Activated naive CD4-positive, alpha-beta T cell treated with Interleukin-2 at 50 U/mL for 16 hours (primary cell): ENCODE data around the gene KIF3A.

ENCODE experiments used
- DNase-seq: peaks from one replicate; pipeline ENCODE4 v3.0.0-alpha.2; 2020

KIF3A gene

GRCh38 chr5:132751971-132752580 is 14.7 kb upstream of the KIF3A start:
- no peak for DNase-seq

DNA sequence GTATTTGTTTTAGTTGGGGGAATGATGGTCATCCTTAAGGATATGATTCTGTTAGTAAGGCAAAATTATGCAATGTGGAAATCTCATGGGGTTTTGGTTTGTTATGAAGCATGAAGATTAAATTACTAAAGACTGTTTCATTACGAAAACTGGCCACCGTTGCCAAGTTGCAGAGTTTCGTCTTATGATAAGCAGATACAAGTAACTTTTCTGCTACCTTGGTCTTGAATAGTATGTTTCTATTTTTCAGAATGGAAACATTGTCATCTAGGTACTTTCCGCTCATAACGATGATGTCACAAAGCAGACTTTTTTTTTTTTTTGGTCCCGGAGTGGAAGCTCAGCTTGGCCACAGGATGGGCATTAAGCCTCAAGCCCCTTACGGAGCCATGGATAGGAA is 14.1 kb upstream of the KIF3A start:
- DNase-seq, result peak; percentile 58

DNA sequence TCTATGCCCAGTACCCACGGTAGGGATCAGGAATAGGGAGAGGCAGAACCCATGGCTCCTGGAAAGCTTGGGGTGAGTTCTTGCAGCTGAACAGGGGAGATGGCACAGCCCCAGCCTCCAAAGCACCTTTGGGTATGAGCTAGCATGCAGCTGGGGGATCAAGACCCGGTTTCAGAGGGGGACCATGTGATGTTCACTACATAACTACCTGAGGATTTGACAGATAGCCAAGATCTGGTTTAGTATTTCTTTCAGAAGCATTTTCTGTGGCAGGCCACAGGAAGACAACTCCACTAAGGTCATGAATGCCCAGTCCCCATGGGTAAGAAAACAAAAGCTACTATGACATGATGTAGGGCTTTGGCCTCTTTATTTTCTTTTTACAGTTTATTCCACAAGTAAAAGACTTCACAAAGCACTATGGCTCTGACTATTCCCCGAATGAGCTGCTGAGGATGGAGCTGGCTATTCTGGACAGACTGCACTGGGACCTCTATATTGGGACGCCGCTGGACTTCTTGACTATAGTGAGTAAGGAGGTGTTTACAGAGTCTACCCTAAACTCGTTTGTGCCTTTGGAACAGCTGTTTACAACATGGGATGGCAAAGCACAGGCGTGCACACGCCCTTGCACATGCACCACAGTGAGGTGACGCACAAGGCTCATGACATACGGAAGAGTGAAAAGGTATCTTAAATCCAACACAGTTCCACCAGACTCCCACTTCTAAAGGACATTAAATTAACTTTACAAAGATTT is 13.3 kb upstream of the KIF3A start:
- no peak for DNase-seq

GRCh38 chr5:132749506-132749905 is 12.2 kb upstream of the KIF3A start:
- DNase-seq, result no peak

DNA sequence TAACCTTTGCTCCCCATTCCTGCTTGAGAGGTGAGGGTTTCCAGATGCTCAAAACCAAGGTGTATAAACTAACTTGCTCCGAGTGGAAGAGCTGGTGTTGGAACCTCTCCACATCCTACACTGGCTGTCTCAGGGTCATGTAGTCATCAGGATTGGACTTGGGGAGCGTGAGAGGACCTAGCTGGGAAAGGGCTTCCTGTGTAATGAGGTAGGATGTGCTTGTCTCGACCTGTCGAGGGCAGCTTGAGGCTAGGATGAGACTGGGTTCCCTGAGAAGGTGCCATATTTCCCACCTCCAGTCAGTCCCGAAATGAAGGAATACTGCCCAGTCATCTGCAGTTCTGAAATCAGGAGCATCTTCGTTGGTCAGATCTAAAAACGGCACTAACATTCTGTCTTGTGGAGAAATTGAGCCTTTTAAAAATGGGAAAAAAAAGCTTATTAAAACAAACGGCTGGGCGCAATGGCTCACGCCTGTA is 11.2 kb upstream of the KIF3A start:
- no peak for DNase-seq

GRCh38 chr5:132747616-132748440 is 10.5 kb upstream of the KIF3A start:
- DNase-seq, result peak; percentile 62

DNA sequence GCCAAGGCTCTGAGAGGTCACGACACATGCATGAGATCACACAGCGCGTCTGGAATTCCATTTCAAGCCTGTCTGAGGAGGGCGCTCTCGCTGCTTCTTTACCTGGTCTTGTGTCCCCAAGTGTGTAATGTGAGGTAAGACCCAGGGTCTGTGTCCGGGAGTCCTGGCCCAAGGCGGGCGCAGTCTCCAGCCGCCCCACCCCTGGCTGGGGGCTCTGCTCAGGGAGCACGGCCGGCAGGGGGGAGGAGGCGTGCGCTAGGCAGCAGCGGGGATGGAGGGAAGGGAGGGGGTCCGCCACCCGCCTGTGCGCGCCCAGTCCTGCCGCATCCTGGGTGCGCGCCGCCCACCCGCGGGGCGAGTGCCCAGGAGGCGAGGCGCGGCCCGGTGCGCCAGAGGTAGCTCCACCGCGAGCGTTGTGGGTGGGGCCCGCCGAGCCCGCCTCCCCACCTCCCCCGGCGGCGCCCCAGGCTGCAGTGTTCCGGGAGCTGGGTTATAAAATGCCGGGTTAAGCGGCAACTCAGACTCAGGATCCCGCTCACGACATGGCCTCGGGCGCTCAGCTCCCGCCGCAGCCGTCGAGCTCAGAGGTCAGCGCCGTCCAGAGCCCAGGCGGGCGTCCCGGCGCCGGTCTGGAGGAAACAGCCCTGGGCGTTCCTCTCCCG is 9.7 kb upstream of the KIF3A start, which contains the start of gene CCNI2:
Gene CCNI2, plus strand, starts transcription at position 473 of the 662 bp plus-strand sequence. Its CDS starts 70 bp downstream, at position 543.
- peak; percentile 75 for DNase-seq

DNA sequence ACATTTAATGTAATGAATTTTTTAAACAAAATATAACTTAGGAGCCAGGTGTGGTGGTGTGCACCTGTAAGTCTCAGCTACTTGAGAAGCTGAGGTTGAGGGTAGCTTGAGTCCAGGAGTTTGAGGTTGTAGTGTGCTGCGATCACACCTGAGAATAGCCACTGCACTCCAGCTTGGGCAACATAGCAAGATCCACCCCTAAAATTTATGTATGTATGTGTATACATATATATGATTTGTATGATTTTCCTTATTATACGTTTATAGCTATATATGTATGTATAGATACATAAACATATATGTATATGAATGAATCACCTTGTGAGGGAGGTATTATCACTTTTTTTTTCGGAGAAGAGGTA is 9.2 kb upstream of the KIF3A start:
- no peak for DNase-seq

GRCh38 chr5:132744659-132745058 is 7.3 kb upstream of the KIF3A start:
- DNase-seq, result no peak

- DNase-seq, result no peak
Observed at GRCh38 chr5:132742626-132743025, 5.3 kb upstream of the KIF3A start.

GRCh38 chr5:132742158-132742557 is 4.8 kb upstream of the KIF3A start:
- DNase-seq, result no peak

GRCh38 chr5:132739232-132739631 is 1.9 kb upstream of the KIF3A start:
- DNase-seq, result no peak

DNA sequence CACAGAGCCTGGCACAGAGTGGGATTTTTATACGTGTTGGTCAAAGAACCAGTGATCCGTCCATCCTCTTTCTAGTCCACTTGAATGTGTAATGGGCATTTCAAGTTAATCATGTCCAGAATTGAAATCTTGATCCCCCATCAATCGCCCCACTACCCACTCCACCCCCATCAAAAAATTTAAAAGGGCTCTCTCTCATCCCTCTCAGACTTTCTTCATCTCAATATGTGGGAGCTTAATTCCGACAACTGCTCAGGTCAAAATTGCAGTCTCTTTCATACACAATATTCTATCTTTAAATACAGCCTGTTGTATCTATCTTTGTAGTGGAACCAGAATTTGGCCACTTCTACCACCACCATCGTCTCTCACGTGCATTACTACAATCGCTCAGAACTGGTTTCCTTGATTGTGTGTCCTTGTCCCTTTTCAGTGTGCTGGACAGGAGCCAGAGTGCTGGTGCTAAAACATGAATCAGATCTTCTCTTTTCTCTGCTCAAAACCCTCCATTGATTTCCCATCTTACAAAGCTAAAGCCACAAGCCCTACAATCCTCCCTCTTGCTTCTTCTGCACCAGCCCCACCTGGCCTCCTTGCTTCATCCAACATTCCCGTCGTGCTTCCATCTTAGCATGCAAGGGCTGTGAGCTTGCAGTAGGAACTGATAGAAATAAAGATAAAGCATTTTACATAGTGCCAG is 786 bp upstream of the KIF3A start:
- no peak for DNase-seq

DNA sequence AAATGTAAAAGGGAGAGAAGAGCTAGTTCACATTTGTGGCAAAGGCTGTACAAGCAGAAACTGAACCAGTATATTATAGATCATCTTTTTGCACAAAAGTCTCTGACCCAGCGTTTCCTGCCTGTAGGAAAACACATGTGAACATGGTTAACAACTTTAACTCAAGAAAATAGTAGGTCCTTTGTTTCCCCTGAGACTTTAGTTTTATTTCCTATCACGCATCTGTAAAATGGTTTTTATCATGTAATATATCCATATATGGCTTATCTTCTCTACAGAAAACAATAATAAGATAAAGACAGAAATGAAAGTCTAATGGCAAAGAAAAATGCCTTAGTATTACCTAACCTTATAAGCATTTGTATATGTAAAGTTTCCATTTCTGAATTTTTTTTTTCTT is 2.7 kb downstream of the KIF3A start:
- DNase-seq, result no peak

DNA sequence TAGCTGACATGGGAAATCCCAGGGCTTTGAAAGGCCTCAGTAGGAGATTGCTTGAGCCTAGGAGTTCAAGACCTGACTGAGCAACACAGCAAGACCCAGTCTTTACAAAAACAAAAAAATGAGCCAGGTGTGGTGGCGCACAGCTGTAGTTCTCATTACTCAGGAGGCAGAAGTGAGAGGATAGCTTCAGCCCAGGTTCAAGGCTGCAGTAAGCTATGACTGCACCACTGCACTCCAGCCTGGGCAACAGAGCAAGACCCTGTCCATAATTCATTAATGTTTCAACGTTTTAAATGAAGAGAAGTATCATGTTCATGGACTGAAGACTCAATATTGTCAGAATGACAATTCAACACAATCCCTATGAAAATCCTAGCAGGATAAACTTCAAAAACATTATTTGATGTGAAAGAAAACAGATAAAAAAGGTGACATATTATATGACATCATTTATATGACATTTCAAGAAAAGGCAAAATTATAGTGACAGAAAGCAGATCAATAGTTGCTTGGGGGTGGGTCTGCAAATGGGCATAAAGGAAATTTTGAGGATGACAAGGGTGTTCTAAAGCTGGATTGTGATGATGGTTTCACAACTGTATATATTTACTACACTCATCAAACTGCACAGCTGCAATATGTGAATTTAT is 3.7 kb downstream of the KIF3A start:
- DNase-seq, result no peak

DNA sequence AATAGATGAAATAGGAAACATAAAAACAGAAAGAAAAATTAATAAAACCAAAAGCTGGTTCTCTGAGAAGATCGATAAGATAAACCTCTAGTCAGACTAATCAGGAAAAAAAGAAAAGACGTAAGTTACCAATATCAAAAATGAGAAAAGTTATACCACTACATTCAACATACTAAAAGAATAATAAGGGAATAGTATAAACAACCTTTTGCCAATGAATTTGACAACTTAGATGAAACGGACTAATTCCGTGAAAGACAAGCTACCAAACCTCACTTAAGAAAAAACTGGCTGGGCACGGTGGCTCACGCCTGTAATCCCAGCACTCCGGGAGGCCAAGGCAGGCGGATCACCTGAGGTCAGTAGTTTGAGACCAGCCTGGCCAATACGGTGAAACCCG is 7.5 kb downstream of the KIF3A start:
- DNase-seq, result no peak

DNA sequence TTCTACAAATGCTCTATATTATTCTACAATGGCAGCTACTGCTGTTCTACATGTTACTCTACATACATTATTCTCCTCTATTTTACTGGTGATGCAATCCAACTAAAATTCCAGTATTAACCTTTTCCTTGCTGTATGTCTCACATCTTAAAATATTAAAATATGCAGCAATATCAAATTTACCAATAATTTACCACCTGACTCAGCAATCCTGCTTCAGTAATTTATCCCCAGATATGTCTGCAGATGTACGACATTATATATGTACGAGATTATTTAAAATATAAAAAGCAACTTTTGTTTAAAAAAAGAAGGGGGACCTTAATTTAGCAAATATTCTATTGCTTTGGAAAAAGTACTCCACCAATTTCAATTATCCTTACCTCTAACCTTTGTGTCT is 11.6 kb downstream of the KIF3A start:
- no peak for DNase-seq

DNA sequence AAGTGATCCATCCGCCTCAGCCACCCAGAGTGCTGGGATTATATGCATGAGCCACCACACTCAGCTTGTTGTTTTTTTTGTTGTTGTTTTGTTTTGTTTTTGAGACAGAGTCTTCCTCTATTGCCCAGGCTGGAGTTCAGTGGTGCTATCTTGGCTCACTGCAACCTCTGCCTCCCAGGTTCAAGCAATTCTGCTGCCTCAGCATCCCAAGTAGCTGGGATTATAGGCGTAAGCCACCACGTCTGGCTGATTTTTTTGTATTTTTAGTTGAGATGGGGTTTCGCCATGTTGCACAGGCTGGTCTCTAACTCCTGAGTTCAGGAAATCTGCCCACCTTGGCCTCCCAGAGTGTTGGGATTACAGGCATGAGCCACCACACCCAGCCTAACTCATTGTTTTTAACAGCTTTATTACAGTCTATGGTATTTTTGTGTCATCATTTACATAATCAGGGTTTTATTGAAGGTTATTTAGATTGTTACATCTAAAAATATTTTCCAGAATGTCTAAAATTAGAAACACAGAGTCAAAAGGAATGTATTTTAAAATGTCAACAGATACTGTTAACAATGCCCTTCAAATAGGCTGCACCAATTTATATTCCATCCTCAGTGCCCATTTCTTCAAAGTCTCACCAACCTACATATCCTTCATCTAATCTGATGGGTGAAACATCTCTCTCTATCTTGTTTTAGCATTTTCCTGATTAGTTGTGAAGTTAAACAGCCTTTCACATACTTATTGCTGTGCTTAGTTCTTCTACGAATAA is 18.6 kb downstream of the KIF3A start:
- DNase-seq, result no peak

DNA sequence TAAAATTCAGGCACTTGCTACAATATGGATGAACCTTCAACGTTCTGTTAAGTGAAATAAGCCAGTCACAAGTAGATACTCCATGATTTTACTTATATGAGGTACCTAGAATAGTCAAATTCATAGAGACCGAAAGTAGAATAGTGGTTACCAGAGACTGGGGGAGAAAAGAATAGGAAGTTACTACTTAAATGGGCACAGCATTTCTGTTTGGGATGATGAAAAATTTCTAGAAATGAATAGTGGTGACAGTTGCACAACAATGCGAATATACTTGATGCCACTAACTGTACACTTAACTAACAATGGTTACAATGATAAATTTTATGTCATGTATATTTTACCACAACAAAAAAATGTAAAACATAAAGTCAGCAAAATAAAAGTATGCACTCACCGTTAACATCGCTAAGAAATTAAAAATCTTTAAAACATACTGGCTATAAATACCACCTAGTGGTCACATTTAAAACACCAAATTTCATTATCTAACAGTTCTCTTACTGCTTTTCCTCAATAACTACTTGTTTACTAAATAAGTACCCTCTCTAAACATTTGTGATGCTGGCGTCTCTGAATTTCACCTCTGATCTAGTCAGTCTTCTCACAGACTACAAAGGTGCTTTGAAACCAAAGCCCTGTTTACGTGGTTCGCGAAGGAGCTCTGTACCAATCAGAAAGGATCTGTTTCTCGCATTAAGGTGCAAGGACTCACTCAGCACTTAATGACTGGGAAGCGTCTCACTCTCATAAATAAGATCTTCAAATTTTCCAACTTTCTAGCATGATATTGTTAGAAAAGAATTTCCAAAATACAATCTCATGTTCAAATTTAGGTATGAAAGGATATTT is 22.7 kb downstream of the KIF3A start:
- no peak for DNase-seq

DNA sequence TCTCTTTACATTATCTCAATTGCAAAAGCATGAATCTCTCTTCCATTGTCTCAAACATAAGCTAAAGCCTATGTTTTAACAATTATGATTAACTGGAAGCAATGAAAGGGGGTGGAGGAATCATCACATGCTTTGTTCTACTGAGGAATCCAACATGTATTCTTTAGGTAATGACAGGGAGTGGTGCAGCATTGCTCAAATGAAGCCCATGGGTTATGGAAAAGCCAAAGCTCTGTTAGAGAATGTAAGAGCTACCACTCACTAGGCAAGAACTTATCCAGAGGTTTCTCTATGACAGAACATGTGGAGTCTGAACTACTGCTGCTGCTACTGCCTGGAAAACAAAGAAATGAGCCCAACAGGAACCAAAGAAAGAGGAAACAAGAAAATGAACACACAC is 28.7 kb downstream of the KIF3A start:
- no peak for DNase-seq
